IMR-90 (cell line): ENCODE measurements around the gene PGBD1.

Experiments used
- CEBPB ChIP-seq: IDR thresholded peaks from 2 replicates; pipeline ENCODE4 v1.6.1; 2012; ENCODE audit warnings: low read depth, low read length, improper control_type of control experiment
- MAFK ChIP-seq: IDR thresholded peaks from 2 replicates; pipeline ENCODE4 v1.6.1; 2012; ENCODE audit warnings: low read depth, low read length, improper control_type of control experiment
- MAZ ChIP-seq: IDR thresholded peaks from 2 replicates; pipeline ENCODE4 v1.6.1; 2012; ENCODE audit warnings: low read depth, mild to moderate bottlenecking, low read length, improper control_type of control experiment, moderate library complexity, borderline replicate concordance
- MXI1 ChIP-seq: IDR thresholded peaks from 2 replicates; pipeline ENCODE4 v1.6.1; 2012; ENCODE audit warnings: low read depth, mild to moderate bottlenecking, low read length, moderate library complexity, borderline replicate concordance
- POLR2A ChIP-seq: IDR thresholded peaks from 2 replicates; pipeline ENCODE4 v1.6.1; 2012; ENCODE audit warnings: mild to moderate bottlenecking, low read depth, low read length
- RAD21 ChIP-seq: IDR thresholded peaks from 2 replicates; pipeline ENCODE4 v1.6.1; 2012; ENCODE audit warnings: low read length, improper control_type of control experiment
- RCOR1 ChIP-seq: IDR thresholded peaks from 2 replicates; pipeline ENCODE4 v1.6.1; 2012; ENCODE audit warnings: mild to moderate bottlenecking, low read length, improper control_type of control experiment; ENCODE audit not compliant: insufficient replicate concordance
- RFX5 ChIP-seq: IDR thresholded peaks from 2 replicates; pipeline ENCODE4 v1.8.0; 2012; ENCODE audit warnings: low read depth, mild to moderate bottlenecking, low read length, moderate library complexity
- SMC3 ChIP-seq: fragments of 150-350 bp; IDR thresholded peaks from 2 replicates; pipeline ENCODE4 v1.6.1; 2016; ENCODE audit warnings: low read depth, mild to moderate bottlenecking, antibody characterized with exemption, low read length, moderate library complexity
- TF ChIP-seq, protein P1 (sequence below): conservative IDR thresholded peaks from 2 replicates; pipeline ENCODE4 v1.5.1; 2012; ENCODE audit warnings: mild to moderate bottlenecking, low read depth, low read length, improper control_type of control experiment
- TF ChIP-seq, protein P2 (sequence below): fragments of 150-350 bp; IDR thresholded peaks from 2 replicates; pipeline ENCODE4 v1.6.1; 2017; ENCODE audit warnings: mild to moderate bottlenecking, antibody characterized with exemption, low read length, low read depth

DNA sequence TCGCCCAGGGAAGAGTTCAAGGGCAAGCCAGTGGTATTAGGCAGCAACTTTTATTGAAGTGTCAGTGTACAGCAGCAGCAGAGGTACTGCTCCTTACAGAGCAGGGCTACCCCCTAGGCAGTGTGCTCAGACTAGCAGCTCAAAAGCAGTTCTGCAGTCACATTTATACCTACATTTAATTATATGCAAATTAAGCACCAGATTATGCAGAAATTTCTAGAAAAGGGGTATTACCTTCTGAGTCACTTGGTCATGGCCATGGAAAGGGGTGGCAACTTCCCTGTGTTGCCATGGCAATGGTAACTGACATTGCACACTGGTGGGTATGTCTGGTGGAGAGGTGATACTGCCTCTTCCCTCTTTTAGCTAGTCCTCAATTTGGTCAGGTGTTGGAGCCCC, 27.3 kb upstream of the PGBD1 start:
- TF ChIP-seq POLR2A (no peak), RFX5 (no peak), MAFK (no peak), MXI1 (no peak), MAZ (no peak), SMC3 (no peak), RAD21 (no peak), CEBPB (no peak), RCOR1 (no peak)
- TF ChIP-seq, protein P1, sequence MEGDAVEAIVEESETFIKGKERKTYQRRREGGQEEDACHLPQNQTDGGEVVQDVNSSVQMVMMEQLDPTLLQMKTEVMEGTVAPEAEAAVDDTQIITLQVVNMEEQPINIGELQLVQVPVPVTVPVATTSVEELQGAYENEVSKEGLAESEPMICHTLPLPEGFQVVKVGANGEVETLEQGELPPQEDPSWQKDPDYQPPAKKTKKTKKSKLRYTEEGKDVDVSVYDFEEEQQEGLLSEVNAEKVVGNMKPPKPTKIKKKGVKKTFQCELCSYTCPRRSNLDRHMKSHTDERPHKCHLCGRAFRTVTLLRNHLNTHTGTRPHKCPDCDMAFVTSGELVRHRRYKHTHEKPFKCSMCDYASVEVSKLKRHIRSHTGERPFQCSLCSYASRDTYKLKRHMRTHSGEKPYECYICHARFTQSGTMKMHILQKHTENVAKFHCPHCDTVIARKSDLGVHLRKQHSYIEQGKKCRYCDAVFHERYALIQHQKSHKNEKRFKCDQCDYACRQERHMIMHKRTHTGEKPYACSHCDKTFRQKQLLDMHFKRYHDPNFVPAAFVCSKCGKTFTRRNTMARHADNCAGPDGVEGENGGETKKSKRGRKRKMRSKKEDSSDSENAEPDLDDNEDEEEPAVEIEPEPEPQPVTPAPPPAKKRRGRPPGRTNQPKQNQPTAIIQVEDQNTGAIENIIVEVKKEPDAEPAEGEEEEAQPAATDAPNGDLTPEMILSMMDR: no peak
- TF ChIP-seq, protein P2, sequence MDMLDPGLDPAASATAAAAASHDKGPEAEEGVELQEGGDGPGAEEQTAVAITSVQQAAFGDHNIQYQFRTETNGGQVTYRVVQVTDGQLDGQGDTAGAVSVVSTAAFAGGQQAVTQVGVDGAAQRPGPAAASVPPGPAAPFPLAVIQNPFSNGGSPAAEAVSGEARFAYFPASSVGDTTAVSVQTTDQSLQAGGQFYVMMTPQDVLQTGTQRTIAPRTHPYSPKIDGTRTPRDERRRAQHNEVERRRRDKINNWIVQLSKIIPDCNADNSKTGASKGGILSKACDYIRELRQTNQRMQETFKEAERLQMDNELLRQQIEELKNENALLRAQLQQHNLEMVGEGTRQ: no peak
